CD4-positive, alpha-beta T cell treated with Interleukin-1 beta for 1 hour (primary cell): ENCODE data around the gene CEACAM3.
A peak's percentile ranks its signal among the peaks of the same experiment; 100 is the strongest.

Source experiments
- DNase-seq, 2 donors: peaks; one replicate each; pipeline ENCODE4 v3.0.0-alpha.2; 2020 to 2022

The CEACAM3 gene

DNA sequence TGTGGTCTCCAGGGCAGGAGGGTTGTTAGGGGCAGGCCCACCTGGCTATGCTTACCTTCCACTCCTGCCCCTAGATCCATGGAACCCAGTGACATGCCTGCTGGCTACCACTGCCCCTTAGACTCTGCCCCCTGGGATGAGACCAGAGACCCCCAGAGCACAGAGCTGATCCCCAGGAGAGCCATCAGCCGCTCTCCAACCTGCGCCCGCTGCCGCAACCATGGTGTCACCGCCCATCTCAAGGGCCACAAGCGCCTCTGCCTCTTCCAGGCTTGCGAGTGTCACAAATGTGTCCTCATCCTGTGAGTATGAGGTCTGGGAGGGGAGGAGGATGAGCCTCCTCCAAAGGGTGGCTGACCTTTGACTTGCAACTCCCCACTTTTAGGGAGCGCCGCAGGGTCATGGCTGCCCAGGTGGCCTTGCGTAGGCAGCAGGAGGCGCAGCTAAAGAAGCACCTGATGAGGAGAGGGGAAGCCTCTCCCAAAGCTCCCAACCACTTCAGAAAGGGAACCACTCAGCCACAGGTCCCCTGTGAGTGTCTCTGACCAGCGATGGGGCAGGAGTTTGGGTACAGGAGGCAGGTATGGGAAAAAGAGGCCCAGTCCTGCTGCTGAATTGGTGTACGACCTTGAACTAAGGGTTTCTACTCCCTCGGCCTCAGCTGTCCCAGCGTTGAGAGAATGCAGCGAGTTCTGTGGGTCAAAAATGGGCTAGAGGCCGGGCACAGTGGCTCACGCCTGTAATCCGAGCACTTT lies 51.1 kb downstream of the CEACAM3 start:
- DNase-seq = no peak

DNA sequence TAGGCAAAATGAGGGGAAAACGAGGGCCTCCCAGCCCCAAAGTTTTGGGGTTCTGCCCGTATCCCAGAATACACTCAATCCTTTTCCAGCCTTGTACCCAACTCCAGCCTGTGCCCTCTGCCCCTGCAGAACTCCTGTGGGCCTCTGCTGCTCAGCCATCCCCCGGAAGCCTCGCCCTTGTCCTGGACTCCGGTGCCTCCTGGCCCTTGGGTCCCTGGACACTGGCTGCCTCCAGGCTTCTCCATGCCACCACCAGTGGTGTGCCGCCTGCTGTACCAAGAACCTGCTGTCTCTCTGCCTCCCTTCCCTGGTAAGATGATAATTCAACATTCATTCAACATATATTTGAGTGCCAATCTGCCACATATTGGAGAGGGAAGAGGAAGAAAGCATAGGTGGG lies 52.3 kb downstream of the CEACAM3 start:
- DNase-seq = no peak

DNA sequence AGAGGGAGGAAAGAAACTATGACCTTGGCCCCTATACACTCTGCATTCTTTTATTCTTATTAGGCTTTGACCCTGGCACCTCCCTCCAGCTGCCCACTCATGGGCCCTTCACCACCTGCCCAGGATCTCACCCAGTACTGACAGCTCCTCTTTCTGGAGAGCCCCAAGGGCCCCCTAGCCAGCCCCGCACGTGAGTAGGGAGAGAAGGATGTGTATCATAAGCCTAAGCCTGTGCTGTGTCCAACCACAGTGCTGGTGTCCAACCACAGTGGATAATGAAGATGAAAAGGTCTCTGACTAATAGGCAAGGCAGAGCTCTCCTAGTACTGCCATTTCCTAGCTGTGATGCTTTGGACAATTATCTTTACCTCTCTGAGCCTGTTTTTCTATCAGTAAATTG lies 52.7 kb downstream of the CEACAM3 start:
- no peak for DNase-seq

DNA sequence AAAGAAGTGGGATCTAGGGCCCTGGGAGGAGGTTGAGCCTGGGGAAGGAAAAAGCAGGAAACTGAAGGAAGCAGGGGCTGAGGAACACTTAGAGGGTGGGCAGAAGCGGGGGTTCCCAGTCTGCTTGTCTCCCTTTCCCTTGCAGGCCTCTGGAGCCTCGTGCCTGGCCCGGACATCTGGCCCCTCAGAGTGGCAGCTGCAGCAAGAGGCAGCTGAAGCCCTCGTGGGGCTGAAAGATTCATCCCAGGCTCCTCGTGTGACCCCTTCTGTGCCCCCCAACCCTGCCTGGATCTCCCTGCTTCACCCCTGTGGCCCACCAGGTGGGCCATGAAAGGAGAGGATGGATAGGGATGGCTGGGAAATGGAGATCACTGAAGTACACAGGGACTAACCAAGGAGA lies 54.0 kb downstream of the CEACAM3 start:
- DNase-seq = no peak

DNA sequence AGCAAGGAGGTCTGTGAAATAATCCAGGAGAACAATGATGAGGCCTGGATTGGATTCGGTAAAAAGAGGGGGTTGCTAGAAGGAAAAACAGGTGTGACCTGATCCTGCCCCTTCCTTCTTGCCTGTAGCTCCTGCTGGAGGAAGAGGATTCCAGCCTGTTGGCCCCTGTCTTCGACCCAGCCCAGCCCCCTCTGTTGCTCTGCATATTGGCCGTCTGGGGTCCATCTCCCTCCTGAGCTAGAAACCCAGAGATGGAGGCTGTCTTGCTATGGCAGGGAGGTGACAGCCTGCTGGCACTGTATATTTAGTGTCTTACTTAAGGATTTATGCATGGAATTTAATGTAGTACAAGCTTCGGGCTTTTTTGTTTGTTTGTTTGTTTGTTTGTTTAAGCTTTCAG lies 55.1 kb downstream of the CEACAM3 start:
- no peak for DNase-seq

DNA sequence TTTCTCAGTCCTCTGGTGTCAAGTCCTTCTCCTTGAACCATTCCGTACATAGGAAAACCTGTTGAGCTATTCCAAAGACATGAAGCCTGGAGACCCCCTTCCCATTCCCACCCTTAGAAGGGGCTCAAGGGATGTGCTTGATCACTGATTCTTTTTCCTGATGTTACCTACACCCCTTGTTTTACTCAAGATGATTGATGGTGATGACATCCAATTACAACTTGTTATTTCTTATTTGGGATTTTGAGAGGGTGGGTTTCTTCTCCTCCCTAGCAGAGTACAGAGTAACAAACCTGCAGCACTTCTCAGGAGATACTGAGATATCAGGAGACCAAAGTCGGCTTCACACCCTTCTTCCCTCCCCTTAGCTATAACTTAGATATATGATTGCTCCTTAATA lies 57.0 kb downstream of the CEACAM3 start:
- no peak for DNase-seq

DNA sequence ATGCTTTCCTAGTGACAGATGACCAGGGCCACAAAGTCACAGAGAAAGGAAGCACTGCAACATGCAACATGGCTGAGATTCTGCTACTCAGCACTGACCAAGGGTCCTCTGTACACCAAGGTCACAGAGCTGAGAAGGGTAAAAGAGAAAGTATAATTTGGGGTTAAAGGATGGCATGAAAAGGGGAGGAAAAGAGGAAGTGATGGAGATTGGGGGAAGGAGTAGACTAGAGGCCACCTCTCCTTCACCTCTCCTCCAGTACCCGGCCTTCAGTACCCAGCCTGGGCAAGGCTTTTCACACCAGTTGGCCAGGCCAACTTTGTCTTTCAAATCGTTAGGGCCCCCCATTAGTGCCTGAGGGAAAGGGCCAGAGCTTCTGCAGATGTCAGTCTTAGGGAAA lies 57.4 kb downstream of the CEACAM3 start:
- no peak for DNase-seq

DNA sequence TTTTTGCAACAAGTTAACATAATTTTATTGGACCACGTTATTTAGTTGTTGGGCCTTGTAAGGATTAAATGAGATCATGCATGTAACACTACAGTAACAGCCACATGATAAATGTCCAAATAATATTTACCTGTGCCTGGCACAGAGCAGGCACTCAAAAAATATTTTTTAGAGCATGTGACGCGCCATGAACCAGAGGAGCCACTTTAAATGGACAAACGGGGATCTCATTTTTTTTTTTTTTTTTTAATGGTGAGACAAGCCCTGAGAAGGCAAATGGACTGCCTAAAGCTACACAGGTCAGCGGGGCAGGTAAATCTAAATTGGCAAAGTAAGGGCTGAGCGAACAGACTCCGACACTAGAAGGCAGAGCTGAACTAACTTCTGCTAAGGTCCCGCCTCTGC lies 62.8 kb downstream of the CEACAM3 start:
- no peak for DNase-seq

DNA sequence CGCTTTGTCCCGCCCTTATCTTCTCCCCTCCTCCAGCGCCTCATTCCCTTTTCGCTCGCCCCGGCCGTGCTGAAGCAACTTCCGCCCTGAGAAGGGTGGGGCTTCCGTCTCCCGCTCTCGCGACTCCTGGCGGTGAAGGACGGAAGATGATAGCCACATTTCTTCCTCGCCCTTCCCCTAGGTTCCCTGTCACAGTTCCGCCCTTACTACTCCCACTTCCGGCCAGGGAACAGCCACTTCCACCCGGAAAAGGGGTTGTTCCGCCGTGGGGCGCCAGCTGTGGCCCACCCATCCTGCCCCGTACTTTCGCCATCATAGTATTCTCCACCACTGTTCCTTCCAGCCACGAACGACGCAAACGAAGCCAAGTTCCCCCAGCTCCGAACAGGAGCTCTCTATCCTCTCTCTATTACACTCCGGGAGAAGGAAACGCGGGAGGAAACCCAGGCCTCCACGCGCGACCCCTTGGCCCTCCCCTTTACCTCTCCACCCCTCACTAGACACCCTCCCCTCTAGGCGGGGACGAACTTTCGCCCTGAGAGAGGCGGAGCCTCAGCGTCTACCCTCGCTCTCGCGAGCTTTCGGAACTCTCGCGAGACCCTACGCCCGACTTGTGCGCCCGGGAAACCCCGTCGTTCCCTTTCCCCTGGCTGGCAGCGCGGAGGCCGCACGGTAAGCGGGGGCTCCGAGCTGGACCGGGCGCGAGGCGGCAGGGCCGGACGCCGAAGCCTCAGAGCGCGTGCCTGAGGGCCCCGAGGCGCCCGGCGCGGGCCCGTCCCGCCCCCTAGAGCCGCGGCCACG lies 63.4 kb downstream of the CEACAM3 start, which contains the start of gene RPS19:
Gene RPS19 (plus strand): TSS at position 638 of the 801 bp plus-strand sequence. CDS start 520 bp downstream, outside the sequence.
- DNase-seq = peak; percentile 97 to 98

DNA sequence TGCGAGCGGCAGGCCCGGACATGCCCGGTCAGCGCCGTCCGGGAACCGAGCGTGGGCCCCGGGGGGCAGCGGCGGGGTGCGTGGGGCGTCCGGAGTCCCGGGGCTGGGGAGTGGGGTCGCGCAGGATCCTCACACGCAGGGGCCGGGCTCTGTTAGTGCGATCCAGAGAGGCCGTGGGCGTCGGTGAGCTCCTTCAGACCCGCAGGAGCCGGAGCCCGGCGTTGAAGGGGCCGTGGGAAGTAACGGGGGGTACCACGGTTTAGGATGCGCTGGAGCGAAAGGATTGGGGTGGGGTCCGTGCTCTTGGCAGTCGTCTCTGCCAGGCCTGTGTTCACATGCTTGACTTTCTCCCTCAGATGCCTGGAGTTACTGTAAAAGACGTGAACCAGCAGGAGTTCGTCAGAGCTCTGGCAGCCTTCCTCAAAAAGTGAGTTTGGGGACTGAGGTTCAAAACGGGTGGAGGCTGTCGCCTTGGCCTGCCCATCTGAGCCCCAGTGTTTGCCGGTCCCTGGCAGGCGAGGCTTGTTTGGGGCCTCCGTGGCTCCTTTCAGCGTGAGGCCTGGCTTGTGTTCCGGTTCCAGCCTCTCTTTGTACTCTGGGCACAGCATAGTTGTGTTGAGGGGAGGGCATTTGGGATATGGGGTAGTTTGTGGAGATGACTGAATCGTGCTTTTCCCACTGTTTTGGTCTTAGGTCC lies 64.2 kb downstream of the CEACAM3 start:
- no peak for DNase-seq
